Heart left ventricle (tissue), 13 donors: ENCODE results near the gene LCNL1.
A peak's percentile ranks its signal among the peaks of the same experiment; 100 is the strongest.

Source experiments
- POLR2A ChIP-seq, 2 donors: fragments of 450-650 bp; IDR thresholded peaks; one replicate each; pipeline ENCODE4 v1.6.1; 2017; ENCODE audit warnings: antibody characterized with exemption in 2 of 2, mild to moderate bottlenecking in 2 of 2, moderate library complexity in 2 of 2
- TF ChIP-seq, protein P1 (sequence below), 12 donors: fragments of 200-600 bp; sonication (generic) in 4 of 12; IDR thresholded peaks; one replicate each; pipeline versions ENCODE4 v1.5.0 to v1.8.0; 2018 to 2022; ENCODE audit warnings: antibody characterized with exemption in 12 of 12, mild to moderate bottlenecking in 5 of 12
- donor health status: ischemic (EF 13 %, LVEDD 7.1; RV severe dilation, severe dysfunction).
- donor health status: DM: no; HTN: yes; CAD: no.
- donor health status: DM: no; HTN: no; CAD: no.
- donor health status: ischemic (EF 25% LVEDD 6.9; RV normal size, moderate dysfunction).
- donor health status: ischemic (EF 25% LVEDD 5.7; RV mildly dilated, moderate dysfunction).
- donor health status: ischemic (EF 35%, LVEDD 5.7; RV mildly dilated, moderate dysfunction).
- donor health status: nonischemic (EF 11% LVEDD 7.7; RV severe dilation, severe dysfunction).
- donor health status: DM: yes; HTN: yes; CAD: no.
- donor health status: PGD.
- donor health status: ischemic (EF 29% LVEDD 5.4; RV normal size, mild dysfunction).
- donor health status: nonischemic (EF 23%, LVEDD 6.1; RV moderate dilation, normal function).

GRCh38 chr9:136981588-136982231, 1.1 kb upstream of the LCNL1 start:
- TF ChIP-seq, protein P1, sequence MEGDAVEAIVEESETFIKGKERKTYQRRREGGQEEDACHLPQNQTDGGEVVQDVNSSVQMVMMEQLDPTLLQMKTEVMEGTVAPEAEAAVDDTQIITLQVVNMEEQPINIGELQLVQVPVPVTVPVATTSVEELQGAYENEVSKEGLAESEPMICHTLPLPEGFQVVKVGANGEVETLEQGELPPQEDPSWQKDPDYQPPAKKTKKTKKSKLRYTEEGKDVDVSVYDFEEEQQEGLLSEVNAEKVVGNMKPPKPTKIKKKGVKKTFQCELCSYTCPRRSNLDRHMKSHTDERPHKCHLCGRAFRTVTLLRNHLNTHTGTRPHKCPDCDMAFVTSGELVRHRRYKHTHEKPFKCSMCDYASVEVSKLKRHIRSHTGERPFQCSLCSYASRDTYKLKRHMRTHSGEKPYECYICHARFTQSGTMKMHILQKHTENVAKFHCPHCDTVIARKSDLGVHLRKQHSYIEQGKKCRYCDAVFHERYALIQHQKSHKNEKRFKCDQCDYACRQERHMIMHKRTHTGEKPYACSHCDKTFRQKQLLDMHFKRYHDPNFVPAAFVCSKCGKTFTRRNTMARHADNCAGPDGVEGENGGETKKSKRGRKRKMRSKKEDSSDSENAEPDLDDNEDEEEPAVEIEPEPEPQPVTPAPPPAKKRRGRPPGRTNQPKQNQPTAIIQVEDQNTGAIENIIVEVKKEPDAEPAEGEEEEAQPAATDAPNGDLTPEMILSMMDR (IDR thresholded peaks at IDR 0.05) = peak in 4 of 12 donors; percentile 9 to 38 (median 32)
- TF ChIP-seq POLR2A (IDR thresholded peaks at IDR 0.05) = peak in 1 of 2 donors; percentile 26
